ENCODE measurements around the gene IQUB.
A peak's percentile ranks its signal among the peaks of the same experiment; 100 is the strongest.

- TF ChIP-seq, protein P1, sequence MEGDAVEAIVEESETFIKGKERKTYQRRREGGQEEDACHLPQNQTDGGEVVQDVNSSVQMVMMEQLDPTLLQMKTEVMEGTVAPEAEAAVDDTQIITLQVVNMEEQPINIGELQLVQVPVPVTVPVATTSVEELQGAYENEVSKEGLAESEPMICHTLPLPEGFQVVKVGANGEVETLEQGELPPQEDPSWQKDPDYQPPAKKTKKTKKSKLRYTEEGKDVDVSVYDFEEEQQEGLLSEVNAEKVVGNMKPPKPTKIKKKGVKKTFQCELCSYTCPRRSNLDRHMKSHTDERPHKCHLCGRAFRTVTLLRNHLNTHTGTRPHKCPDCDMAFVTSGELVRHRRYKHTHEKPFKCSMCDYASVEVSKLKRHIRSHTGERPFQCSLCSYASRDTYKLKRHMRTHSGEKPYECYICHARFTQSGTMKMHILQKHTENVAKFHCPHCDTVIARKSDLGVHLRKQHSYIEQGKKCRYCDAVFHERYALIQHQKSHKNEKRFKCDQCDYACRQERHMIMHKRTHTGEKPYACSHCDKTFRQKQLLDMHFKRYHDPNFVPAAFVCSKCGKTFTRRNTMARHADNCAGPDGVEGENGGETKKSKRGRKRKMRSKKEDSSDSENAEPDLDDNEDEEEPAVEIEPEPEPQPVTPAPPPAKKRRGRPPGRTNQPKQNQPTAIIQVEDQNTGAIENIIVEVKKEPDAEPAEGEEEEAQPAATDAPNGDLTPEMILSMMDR (IDR thresholded peaks at IDR 0.05; ENCODE audit: low read depth, low read length): 0 out of 2 replicates have a peak, but pooled peaks have one; percentile 8
- TF ChIP-seq EZH2phosphoT487 (IDR thresholded peaks at IDR 0.05; ENCODE audit: low read depth): no peak
Observed at GRCh38 chr7:123492485-123492884, 41.9 kb downstream of the IQUB start.

All from OCI-LY3 (cell line).